Fibroblast of upper back skin (primary cell): ENCODE data around the gene HLA-C.
"Not testable (repeated sequence)": the region's sequence is repeated elsewhere in the genome, so short reads cannot be mapped to it uniquely, and the experiment has no call there.

ENCODE experiments used
- DNase-seq: peaks from one replicate; pipeline ENCODE4 v3.0.0-alpha.2; 2013

The HLA-C gene

DNA sequence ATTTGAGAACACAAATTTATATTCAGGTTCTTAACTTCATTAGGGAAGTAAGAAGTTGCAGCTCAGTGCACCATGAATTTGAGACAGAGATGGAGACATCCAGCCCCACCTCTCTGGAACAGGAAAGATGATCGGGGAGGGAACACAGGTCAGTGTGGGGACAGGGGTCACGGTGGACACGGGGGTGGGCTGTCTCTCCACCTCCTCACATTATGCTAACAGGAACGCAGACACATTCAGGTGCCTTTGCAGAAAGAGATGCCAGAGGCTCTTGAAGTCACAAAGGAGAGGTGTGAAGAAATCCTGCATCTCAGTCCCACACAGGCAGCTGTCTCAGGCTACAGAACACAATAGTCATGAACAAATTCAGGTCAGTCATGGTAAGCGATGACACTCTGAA lies 3.1 kb downstream of the HLA-C start:
- no peak for DNase-seq

DNA sequence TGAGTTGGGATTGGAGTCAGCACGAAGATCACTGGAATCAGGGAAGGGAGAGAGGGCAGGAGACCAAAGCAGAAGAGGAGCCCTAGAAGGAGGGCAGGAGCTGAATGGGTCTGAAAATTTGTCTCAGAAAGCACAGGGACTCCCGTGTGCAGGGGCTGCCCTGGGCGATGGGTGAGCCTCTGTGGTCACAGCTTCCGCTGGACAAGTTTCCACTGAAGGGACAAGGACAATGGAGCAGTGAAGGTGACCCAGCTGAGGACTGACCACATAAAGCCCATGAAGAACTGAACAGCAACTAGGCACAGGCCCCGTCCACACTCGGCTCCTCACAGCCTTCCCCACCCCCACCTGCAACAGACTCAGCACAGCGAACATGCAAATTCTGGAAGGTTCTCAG lies 3.5 kb downstream of the HLA-C start:
- no peak for DNase-seq

DNA sequence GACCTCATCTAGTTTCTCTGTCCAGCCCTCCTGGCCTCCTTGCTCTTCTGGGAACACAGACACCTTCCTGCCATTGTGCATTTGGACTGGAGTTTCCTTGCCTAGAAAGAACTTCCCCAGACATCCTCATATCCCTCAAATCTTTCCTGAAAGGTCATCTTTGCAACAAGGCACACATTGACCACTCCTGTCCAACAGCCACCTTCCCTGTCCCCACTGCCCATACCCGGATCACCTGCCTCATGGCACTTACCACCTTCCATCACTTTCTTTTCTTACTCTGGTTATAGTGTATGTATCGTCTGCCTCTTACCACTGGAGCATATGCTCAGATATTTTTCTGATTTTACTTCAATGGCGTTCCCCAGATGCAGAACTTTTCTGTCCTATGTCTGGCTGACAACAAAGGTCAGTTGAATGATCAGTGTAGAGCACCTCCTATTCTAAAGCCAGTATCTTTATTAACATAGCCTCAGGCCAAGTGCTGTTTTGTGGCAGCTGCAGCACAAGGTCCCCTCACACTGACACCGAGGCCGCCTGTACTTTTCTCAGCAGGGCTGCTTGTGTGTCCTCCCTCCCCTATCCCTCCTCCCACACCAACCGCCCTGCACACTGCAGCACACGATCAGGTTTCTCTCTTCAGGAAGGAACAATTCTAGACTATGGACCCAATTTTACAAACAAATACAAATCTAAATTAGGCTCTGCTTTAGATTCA lies 4.1 kb downstream of the HLA-C start:
- DNase-seq: no peak

DNA sequence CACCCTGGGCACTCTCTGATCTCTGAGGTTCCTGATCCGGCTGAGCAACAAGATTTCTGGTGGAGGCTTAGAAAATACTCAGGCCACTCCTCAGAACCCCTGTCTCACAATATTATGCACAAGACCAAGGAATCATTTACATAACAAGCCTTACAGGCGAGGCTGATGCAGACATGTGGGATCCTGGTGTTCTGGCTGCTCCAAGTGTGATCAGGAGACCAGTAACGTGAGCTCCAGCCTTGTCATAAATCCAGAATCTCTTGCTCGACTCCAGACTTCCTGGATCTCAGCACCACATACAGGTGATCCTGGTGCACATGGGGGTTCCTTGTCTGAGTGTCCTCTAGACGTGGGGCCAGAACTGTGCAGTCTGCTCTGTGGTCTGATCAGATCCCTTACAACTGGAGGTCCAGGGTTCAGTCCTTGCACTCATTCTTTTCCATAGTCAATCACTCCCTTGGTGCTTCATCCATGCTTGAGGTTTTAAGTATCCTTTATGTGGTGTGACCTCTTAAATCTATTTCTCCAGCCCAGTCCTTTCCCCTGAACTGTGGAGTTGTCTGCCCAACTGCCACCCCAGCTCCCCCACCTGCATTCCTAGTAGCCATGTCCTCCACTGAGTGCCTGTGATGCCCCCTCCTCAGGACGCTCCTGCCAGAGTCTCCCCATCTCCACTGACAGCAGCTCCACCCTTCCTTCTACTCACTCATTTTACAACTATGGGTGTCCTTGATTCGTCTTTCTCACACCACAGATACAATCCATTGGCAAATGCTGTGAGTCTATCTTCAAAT lies 5.1 kb downstream of the HLA-C start:
- DNase-seq: no peak

DNA sequence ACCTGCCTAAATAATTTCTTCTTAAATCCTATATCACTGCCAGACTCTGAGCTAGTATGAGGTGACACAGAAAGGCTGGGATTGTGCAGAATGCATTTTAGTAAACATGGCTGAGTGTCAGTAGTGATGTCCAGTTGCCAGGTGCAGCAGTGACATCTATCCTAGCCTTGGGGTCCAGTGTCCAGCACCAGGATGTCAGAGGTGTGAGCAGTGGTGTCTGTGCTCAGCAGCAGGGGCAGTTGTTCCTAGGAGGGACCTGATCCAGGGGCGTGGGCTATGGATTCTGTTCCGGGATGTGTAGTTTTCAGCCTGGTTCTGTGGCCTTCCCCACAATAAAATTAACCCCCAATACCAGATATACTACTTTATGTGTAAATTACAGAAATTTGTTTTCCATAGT lies 6.0 kb downstream of the HLA-C start:
- DNase-seq: no peak

DNA sequence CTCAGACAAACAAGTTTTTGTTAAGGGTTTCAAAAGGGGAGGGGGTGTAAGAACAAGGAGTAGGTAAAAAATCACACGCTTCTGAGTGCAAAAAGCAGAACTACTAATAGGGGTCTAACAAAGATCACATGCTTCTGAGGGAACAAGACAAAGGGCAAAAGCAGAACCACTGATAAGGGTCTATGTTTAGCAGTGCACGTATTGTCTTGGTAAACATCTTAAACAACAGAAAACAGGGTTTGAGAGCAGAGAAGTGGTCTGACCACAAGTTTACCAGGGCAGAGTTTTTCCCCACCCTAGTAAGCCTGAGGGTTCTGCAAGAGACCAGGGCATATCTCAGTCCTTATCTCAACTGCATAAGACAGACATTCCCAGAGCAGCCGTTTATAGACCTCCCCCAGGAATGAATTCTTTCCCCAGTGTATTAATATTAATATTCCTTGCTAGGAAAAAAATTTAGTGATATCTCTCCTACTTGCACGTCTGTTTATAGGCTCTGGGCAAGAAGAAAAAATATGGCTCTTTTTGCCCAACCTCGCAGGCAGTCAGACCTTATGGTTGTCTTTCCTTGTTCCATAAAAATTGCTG lies 8.5 kb downstream of the HLA-C start:
- not testable (repeated sequence) for DNase-seq

DNA sequence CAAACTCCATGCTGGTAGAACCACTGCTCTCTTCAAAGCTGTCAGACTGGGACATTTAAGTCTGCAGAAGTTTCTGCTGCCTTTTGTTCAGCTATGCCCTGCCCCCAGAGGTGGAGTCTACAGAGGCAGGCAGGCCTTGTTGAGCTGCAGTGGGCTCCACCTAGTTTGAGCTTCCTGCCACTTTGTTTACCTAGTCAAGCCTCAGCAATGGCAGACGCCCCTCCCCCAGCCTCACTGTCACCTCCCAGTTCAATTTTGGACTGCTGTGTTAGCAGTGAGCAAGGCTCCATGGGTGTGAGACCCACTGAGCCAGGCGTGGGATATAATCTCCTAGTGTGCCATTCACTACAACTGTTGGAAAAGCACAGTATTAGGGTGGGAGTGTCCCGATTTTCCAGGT lies 11.9 kb downstream of the HLA-C start:
- not testable (repeated sequence) for DNase-seq

DNA sequence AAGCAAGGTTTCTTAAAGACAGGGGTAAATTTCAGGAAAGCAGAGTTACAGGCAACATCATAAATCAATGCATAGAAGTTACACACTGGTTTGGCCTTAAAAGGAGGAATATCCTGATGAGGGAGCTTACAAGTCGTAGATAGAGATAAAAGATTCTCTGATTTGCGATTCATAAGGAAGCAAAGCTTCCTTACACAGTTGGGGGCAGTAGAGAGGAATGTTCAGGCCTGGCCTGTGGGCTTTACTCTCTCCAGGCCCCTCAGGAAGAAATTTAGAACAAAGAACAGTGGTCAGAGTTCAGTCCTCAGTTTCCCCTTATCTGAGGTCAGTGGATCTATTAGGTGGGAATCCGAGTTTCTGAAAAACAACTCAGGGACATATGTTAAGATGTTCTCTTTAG lies 19.3 kb downstream of the HLA-C start:
- no peak for DNase-seq

DNA sequence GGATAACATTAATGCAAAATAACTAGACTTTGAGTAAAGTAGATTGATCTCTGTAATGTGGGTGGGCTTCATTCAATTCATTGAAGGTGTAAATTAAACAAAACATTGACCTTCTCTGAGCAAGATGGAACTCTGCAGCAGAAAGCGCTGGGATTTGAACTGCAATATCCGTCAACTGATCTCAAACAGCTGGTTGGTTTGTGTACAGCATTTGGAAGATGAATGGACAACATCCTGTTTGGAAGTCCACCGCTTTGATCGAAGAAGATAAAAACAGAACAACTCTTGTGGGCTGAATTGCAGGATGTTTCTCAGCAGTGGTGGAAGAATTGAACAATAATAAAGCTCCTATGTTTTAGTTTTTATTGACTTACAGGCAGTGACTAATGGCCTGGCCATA lies 20.6 kb downstream of the HLA-C start:
- no peak for DNase-seq

DNA sequence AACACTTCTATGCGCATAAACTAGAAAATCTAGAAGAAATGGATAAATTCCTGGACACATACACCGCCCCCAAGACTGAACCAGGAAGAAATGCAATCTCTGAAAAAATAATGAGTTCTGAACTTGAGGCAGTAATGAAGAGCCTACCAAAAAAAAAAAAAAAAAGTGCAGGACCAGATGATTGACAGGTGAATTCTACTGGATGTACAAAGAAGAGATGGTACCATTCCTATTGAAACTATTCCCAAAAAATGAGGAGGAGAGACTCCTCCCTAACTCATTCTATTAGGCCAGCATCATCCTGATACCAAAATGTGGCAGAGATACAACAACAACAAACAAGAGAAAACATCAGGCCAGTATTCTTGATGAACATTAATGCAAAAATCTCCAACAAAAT lies 22.7 kb downstream of the HLA-C start:
- no peak for DNase-seq

DNA sequence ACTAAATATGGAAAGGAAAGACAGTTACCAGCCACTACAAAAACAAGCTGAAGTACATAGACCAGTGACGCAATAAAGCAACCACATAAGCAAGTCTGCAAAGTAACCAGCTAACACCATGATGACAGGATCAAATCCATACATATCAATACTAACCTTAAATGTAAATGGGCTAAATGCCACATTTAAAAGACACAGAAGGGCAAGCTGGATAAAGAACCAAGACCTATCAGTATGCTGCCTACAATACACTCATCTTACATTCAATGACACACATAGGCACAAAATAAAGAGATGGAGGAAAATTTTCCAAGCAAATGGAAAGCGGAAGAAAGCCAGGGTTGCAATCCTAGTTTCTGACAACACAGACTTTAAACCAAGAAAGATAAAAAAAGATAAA lies 24.1 kb downstream of the HLA-C start:
- DNase-seq: no peak

DNA sequence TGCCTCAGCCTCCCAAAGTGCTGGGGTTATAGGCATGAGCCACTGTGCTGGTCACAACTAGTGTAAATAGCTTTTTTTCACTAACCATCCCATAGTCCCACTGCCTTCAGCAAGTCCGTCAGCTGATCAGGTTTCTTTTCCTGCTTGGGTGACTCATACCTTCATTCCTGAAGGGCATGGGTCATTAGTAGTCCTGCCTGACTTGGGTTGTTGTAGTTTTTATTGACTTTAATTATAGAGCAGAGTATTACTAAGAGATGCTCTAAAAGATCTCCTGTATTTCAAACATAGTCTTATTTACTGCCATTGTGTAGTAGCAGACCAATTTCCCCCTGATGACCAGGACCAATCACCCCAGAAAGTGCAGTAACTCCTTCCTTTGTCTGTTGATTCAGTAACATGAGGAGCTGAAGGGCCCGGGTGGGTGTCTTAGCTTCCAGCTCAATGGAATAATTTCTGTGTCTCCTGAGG lies 25.8 kb downstream of the HLA-C start:
- DNase-seq: peak; percentile 40

DNA sequence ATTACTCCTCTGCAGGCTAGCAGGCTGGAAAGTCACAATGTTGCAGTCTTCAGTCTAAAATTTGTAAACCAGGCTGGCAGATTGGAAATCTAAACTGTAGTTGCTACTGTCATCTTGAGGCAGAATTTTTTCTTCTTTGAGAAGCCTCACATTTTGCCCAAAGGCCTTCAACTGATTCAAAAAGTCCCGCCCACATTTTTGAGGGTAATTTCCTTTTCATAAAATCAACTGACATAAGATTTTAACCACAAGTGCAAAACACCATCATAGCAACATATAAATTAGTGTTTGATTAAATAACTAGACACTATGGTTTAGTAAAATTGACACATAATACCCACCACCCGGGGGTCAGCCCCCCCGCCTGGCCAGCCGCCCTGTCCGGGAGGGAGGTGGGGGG lies 28.4 kb downstream of the HLA-C start:
- DNase-seq: no peak

DNA sequence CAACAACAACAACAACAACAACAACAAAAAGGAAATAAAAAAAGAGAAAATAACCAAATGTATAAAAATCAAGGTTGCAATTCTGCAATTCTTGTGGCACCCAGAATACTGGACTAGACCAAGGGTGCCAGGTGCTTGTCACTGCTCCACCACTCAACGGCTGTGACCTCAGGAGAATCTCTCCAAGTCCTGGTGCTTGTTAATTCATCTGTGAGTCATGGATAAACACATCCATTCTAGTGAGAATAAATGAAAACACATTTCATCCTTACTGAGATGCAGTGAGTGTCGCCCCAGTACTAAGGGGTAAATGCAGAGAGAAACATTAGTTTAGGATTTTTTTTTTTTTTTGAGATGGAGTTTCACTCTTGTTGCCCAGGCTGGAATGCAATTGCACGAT lies 32.0 kb downstream of the HLA-C start:
- no peak for DNase-seq

DNA sequence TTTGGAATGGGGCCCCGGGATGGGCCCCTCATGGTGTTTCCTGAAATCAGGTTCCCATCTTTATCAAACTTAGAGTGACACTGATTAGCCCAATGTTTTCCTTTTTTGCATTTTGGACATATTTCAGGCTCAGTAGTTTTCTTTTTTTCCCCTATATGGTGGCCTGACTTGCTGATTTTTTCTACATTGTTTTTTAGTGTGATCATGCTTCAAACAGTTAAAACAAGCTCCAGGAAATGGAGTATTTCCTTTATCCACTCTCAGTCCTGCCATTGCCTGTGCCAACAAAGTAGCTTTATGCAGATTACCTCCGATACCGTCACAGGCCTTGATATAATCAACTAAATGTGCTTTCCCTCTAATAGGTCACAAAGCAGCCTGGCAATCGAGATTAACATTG lies 37.8 kb downstream of the HLA-C start:
- DNase-seq: not testable (repeated sequence)

DNA sequence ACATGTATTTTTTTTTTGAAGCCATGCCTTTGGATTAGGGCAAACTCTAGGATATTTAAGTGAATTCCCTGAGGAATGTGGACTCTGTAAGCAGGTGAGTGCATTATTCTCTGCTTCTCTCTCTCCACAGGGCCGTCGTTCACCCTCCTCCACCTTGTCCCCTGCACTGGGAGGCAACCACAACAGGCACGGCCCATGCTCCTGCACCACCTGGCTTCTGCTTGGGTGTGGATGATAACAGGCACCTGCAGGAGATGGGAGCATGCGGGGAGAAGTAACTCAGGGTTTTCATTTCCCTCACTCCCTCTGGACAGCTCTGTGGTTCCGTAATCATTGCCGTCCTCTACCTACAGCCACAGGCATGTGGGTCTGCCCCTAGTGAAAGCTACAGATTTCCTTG lies 43.4 kb downstream of the HLA-C start:
- no peak for DNase-seq

DNA sequence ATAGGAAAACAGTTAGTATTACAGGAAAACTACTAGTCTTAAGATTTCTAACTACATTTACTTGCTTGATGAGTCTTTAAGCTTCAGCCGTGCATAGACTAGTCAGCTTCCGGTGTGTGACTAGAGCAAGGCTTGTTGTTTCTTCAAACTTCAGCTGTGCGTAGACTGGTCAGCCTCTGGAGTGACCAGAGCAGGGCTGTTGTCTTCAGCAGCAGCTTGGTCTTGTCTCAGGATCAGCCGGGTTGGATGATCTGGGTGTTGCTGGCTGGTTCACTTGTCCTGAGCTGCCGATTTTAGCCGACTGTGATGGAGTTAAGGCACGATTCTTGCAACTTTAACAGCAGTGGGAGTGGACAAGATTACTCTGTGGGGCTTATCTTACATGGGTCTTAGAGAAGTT lies 44.7 kb downstream of the HLA-C start:
- DNase-seq: no peak

DNA sequence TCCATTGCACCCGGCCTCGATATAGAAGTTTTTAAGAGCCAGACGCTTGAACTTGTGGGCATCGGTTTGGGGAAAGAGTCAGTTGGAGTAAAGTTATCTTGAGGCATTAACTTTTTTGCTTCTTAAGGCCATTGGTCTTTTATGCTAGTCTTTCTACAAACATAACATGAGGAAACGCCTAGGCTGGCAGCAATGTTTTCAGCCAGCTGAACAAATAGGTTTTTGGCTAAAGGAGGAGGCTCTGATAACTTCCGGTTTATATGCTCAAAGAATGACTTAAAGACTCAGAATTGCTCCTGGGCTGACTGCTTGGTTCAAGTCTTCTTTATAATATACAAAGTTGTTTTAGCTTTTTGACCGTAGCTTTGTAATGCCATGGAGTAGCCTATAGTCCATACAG lies 46.2 kb downstream of the HLA-C start:
- DNase-seq: no peak

DNA sequence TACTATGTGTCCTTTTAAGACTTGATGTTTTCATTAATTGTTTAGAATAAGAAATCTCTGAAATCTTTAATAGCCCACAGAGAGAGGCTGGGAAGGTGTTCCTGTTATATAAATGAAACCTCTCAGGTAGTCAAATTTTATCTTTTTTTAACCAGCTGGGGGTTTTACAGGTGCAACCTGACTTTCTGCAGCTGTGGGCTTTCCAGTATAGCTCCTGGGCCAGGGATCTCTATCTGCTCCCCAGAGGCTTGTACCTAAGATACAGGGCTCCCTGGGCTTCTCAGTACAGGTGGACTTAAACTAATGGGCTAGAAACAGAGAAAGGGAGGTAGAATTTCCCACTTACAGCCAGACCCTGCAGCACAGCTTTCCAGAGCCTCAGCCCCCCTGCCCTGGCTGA lies 49.4 kb downstream of the HLA-C start:
- no peak for DNase-seq
